Islet precursor cell (in vitro differentiated cells): ENCODE data around the gene PERP.

ENCODE experiments used
- DNase-seq: peaks from one replicate; pipeline ENCODE4 v3.0.0-alpha.2; 2018

Gene PERP

DNA sequence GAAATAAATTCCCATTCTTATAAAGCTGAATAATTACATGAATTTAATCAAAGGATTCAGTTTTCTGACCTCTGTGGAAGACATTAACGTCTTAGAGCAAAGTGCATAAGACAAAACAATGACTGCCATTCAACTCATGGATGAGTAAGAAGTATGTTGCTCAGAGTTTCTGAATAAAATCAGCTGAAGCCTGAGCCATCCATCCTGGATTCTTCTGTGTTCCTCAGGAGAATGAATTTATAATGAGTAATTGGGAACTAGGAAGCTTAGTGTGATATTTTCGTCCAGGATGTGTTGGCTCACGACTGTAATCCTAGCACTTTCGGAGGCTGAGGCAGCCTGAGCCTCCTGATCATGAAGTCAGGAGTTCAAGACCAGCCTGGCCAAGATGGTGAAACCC, 62.8 kb downstream of the PERP start:
- DNase-seq, result no peak
